Hepatocyte (in vitro differentiated cells): ENCODE results near the gene TPX2. TPM values are rescaled to one million over a fixed set of nuclear protein-coding genes. Genes with fewer than 3 reads are reported as not detected.

Experiments used
- DNase-seq: peaks from one replicate; pipeline ENCODE4 v3.0.0-alpha.2; 2016; ENCODE audit warnings: low spot score
- H2AFZ ChIP-seq: fragments of 200-600 bp; sonication (generic); 2 replicates; pipeline ENCODE4 v1.6.0; 2016; ENCODE audit warnings: antibody characterized with exemption, mild to moderate bottlenecking
- H3K27ac ChIP-seq: fragments of 200-600 bp; sonication (generic); 2 replicates; pipeline ENCODE4 v1.5.1; 2016; ENCODE audit warnings: mild to moderate bottlenecking
- H3K27me3 ChIP-seq: fragments of 200-600 bp; sonication (generic); 2 replicates; pipeline ENCODE4 v1.6.1; 2016
- H3K36me3 ChIP-seq: fragments of 200-600 bp; sonication (generic); replicated peaks from 2 replicates; pipeline ENCODE4 v1.5.1; 2016; ENCODE audit warnings: low read depth; ENCODE audit not compliant: insufficient read depth
- H3K4me1 ChIP-seq: fragments of 200-600 bp; sonication (generic); 2 replicates; pipeline ENCODE4 v1.5.1; 2016; ENCODE audit warnings: mild to moderate bottlenecking, moderate library complexity; ENCODE audit not compliant: insufficient read depth
- H3K4me2 ChIP-seq: fragments of 200-600 bp; sonication (generic); 2 replicates; pipeline ENCODE4 v1.6.0; 2016
- H3K4me3 ChIP-seq: fragments of 200-600 bp; sonication (generic); 2 replicates; pipeline ENCODE4 v1.5.1; 2016; ENCODE audit warnings: mild to moderate bottlenecking
- H3K79me2 ChIP-seq: fragments of 200-600 bp; sonication (generic); 2 replicates; pipeline ENCODE4 v1.6.0; 2017; ENCODE audit warnings: mild to moderate bottlenecking
- H3K9me2 ChIP-seq: fragments of 200-600 bp; sonication (generic); replicated peaks from 2 replicates; pipeline ENCODE4 v1.6.0; 2017; ENCODE audit warnings: mild to moderate bottlenecking; ENCODE audit not compliant: insufficient read depth
- H3K9me3 ChIP-seq: fragments of 200-600 bp; sonication (generic); 2 replicates; pipeline ENCODE4 v1.5.1; 2016; ENCODE audit warnings: low read depth, mild to moderate bottlenecking
- H4K20me1 ChIP-seq: fragments of 200-600 bp; sonication (generic); 2 replicates; pipeline ENCODE4 v1.6.0; 2016; ENCODE audit warnings: mild to moderate bottlenecking; ENCODE audit not compliant: insufficient read depth, poor library complexity, severe bottlenecking
- CTCF ChIP-seq: fragments of 200-600 bp; sonication (generic); IDR thresholded peaks from 2 replicates; pipeline ENCODE4 v1.5.1; 2016; ENCODE audit warnings: antibody characterized with exemption, mild to moderate bottlenecking; ENCODE audit not compliant: poor library complexity
- EZH2 ChIP-seq: fragments of 200-600 bp; sonication (generic); IDR thresholded peaks from 2 replicates; pipeline ENCODE4 v1.6.1; 2016; ENCODE audit warnings: antibody characterized with exemption, mild to moderate bottlenecking, borderline replicate concordance
- EZH2phosphoT487 ChIP-seq: fragments of 200-600 bp; sonication (generic); IDR thresholded peaks from one replicate; pipeline ENCODE4 v1.6.1; 2018; ENCODE audit warnings: antibody characterized with exemption, mild to moderate bottlenecking, low read depth, moderate library complexity; ENCODE audit not compliant: unreplicated experiment, severe bottlenecking
- WGBS: methylation state at CpG from one replicate; pipeline ENCODE4 v1.1.6; 2016; ENCODE audit warnings: low lambda C conversion rate; ENCODE audit errors: missing lambda C conversion rate; 5-methylcytosine and 5-hydroxymethylcytosine counted together
- polyA plus RNA-seq: library from polyadenylated mRNA; unstranded; fragments of >200 nt; fragmentation: Nextera tagmentation; extraction: Ambion mirVana; gene quantifications from 2 replicates; pipeline ENCODE4 v1.2.1, GENCODE V29; 2016
- total RNA-seq: library from RNA; depleted of rRNA; stranded (reverse); fragments of >200 nt; gene quantifications from 2 replicates; pipeline ENCODE4 v1.2.3, GENCODE V29; 2014

Gene TPX2
- total and polyA plus RNA-seq, 2 experiments from 2014 or later, result 16.3 to 23.9 TPM

- Histone ChIP-seq H3K9me2 (no peaks in the 10 kb centered on the region), H3K36me3 (peaks cover 5% of the 10 kb centered on the region), H3K4me3 (no peak overlapping the region), H3K27ac (peak overlapping the region; percentile 99), H3K9me3 (no peaks in the 10 kb centered on the region), H3K27me3 (no peaks in the 10 kb centered on the region), H4K20me1 (no peaks in the 10 kb centered on the region), H3K79me2 (peaks cover 91% of the 10 kb centered on the region), H3K4me1 (peaks cover 44% of the 10 kb centered on the region), H2AFZ (no peak overlapping the region), H3K4me2 (peak overlapping the region; percentile 45)
- DNase-seq, result no peak
- TF ChIP-seq EZH2 (no peak), CTCF (no peak), EZH2phosphoT487 (no peak)
Measured at GRCh38 chr20:31705191-31705590, 33.9 kb upstream of the TPX2 start.

GRCh38 chr20:31705598-31706597 is 33.2 kb upstream of the TPX2 start:
- WGBS, result 81% methylated on average over 4 of the region's 4 CpGs
- no peaks in the 10 kb centered on the region for H4K20me1 ChIP-seq
- no peak overlapping the region for H2AFZ ChIP-seq
- H3K4me3 ChIP-seq, result no peak overlapping the region
- peaks cover 5% of the 10 kb centered on the region for H3K36me3 ChIP-seq
- H3K9me3 ChIP-seq, result no peaks in the 10 kb centered on the region
- TF ChIP-seq EZH2 (no peak), CTCF (no peak)
- no peaks in the 10 kb centered on the region for H3K27me3 ChIP-seq
- H3K79me2 ChIP-seq, result peaks cover 91% of the 10 kb centered on the region
- H3K4me2 ChIP-seq, result peak overlapping the region; percentile 45
- H3K27ac ChIP-seq, result peak overlapping the region; percentile 99
- H3K4me1 ChIP-seq, result peaks cover 50% of the 10 kb centered on the region
- no peaks in the 10 kb centered on the region for H3K9me2 ChIP-seq
- peak; percentile 38 for DNase-seq

- no peak for TF ChIP-seq CTCF
- TF ChIP-seq EZH2, result no peak
- TF ChIP-seq EZH2phosphoT487, result no peak
- H3K36me3 ChIP-seq, result peaks cover 5% of the 10 kb centered on the region
- no peaks in the 10 kb centered on the region for H3K9me2 ChIP-seq
- peaks cover 58% of the 10 kb centered on the region for H3K4me1 ChIP-seq
- H3K4me2 ChIP-seq, result peak overlapping the region; percentile 45
- H2AFZ ChIP-seq, result no peak overlapping the region
- H4K20me1 ChIP-seq, result no peaks in the 10 kb centered on the region
- peak; percentile 62 for DNase-seq
- H3K27me3 ChIP-seq, result no peaks in the 10 kb centered on the region
- 54% methylated on average over 2 of the region's 2 CpGs for WGBS
- no peak overlapping the region for H3K4me3 ChIP-seq
- no peaks in the 10 kb centered on the region for H3K9me3 ChIP-seq
- peak overlapping the region; percentile 99 for H3K27ac ChIP-seq
- peaks cover 91% of the 10 kb centered on the region for H3K79me2 ChIP-seq
Measured at GRCh38 chr20:31706607-31707257, 32.4 kb upstream of the TPX2 start.
